Liver (tissue), 3 donors: Measurements from ENCODE around the gene CTSV.

Experiments
- RXRA ChIP-seq, 2 donors: IDR thresholded peaks; 2 replicates each; pipeline ENCODE4 v1.6.1; 2017 to 2018; ENCODE audit warnings: antibody characterized with exemption in 2 of 2, mild to moderate bottlenecking in 1 of 2
- SP1 ChIP-seq: IDR thresholded peaks from 2 replicates; pipeline ENCODE4 v1.6.1; 2018; ENCODE audit warnings: antibody characterized with exemption, mild to moderate bottlenecking
- TAF1 ChIP-seq: conservative IDR thresholded peaks from 2 replicates; pipeline ENCODE4 v1.6.1; 2016; ENCODE audit warnings: antibody characterized with exemption, mild to moderate bottlenecking
- YY1 ChIP-seq: IDR thresholded peaks from 2 replicates; pipeline ENCODE4 v1.6.1; 2016; ENCODE audit warnings: antibody characterized with exemption, mild to moderate bottlenecking
- TF ChIP-seq, protein P1 (sequence below): fragments of 150-350 bp; IDR thresholded peaks from 2 replicates; pipeline ENCODE4 v1.5.1; 2017; ENCODE audit warnings: improper control_type of control experiment, low read depth, low read length; ENCODE audit not compliant: missing input control
- TF ChIP-seq, protein P2 (sequence below): IDR thresholded peaks from 2 replicates; pipeline ENCODE4 v1.6.1; 2016; ENCODE audit warnings: antibody characterized with exemption, mild to moderate bottlenecking
- donor health status: healthy.
- donor health status: healthy.

DNA sequence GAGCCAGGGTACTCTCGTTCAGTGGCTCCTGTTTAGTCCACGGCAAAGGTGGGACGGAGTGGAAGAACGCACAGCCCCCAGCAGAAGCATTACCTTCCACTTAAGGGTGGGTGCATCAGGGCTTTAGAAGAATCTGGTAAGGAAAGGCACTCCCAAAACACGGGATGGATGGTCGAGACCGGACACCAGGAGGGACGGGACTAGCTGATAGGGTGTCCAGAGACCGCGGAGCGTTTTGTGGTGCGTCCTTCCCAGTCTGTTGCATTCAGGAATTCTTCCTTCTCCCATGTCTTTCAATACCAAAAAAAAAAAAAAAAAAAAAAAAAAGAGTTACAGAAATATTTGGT lies 545 bp upstream of the CTSV start:
- TF ChIP-seq, protein P1, sequence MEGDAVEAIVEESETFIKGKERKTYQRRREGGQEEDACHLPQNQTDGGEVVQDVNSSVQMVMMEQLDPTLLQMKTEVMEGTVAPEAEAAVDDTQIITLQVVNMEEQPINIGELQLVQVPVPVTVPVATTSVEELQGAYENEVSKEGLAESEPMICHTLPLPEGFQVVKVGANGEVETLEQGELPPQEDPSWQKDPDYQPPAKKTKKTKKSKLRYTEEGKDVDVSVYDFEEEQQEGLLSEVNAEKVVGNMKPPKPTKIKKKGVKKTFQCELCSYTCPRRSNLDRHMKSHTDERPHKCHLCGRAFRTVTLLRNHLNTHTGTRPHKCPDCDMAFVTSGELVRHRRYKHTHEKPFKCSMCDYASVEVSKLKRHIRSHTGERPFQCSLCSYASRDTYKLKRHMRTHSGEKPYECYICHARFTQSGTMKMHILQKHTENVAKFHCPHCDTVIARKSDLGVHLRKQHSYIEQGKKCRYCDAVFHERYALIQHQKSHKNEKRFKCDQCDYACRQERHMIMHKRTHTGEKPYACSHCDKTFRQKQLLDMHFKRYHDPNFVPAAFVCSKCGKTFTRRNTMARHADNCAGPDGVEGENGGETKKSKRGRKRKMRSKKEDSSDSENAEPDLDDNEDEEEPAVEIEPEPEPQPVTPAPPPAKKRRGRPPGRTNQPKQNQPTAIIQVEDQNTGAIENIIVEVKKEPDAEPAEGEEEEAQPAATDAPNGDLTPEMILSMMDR: no peak
- TF ChIP-seq RXRA (IDR thresholded peaks at IDR 0.05) (no peak), YY1 (no peak), SP1 (no peak), TAF1 (no peak)
- TF ChIP-seq, protein P2, sequence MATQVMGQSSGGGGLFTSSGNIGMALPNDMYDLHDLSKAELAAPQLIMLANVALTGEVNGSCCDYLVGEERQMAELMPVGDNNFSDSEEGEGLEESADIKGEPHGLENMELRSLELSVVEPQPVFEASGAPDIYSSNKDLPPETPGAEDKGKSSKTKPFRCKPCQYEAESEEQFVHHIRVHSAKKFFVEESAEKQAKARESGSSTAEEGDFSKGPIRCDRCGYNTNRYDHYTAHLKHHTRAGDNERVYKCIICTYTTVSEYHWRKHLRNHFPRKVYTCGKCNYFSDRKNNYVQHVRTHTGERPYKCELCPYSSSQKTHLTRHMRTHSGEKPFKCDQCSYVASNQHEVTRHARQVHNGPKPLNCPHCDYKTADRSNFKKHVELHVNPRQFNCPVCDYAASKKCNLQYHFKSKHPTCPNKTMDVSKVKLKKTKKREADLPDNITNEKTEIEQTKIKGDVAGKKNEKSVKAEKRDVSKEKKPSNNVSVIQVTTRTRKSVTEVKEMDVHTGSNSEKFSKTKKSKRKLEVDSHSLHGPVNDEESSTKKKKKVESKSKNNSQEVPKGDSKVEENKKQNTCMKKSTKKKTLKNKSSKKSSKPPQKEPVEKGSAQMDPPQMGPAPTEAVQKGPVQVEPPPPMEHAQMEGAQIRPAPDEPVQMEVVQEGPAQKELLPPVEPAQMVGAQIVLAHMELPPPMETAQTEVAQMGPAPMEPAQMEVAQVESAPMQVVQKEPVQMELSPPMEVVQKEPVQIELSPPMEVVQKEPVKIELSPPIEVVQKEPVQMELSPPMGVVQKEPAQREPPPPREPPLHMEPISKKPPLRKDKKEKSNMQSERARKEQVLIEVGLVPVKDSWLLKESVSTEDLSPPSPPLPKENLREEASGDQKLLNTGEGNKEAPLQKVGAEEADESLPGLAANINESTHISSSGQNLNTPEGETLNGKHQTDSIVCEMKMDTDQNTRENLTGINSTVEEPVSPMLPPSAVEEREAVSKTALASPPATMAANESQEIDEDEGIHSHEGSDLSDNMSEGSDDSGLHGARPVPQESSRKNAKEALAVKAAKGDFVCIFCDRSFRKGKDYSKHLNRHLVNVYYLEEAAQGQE: no peak
